Fibroblast of peridontal ligament (primary cell): ENCODE data around the gene EYS.

Experiments
- DNase-seq: peaks from one replicate; pipeline ENCODE4 v3.0.0-alpha.2; 2010; ENCODE audit errors: extremely low read depth

The EYS gene

GRCh38 chr6:64326939-64327338 is 1380.1 kb downstream of the EYS start:
- DNase-seq = no peak

GRCh38 chr6:64325093-64325492 is 1381.9 kb downstream of the EYS start:
- DNase-seq = no peak

- no peak for DNase-seq
Observed at GRCh38 chr6:64310214-64310613, 1396.8 kb downstream of the EYS start.

- DNase-seq = no peak
Observed at GRCh38 chr6:64301307-64302236, 1405.5 kb downstream of the EYS start.

GRCh38 chr6:64299176-64299575 is 1407.8 kb downstream of the EYS start:
- DNase-seq = no peak

GRCh38 chr6:64294034-64294433 is 1413.0 kb downstream of the EYS start:
- peak; percentile 1 for DNase-seq

- DNase-seq = no peak
Observed at GRCh38 chr6:64293298-64293697, 1413.7 kb downstream of the EYS start.

- no peak for DNase-seq
Observed at GRCh38 chr6:64290867-64291266, 1416.2 kb downstream of the EYS start.

GRCh38 chr6:64289931-64290330 is 1417.1 kb downstream of the EYS start:
- no peak for DNase-seq

GRCh38 chr6:64288351-64288750 is 1418.7 kb downstream of the EYS start:
- no peak for DNase-seq

- no peak for DNase-seq
Observed at GRCh38 chr6:64281167-64281566, 1425.9 kb downstream of the EYS start.

GRCh38 chr6:64280569-64280968 is 1426.5 kb downstream of the EYS start:
- peak; percentile 13 for DNase-seq

GRCh38 chr6:64270083-64270482 is 1436.9 kb downstream of the EYS start:
- no peak for DNase-seq

GRCh38 chr6:64266351-64266821 is 1440.6 kb downstream of the EYS start:
- DNase-seq = no peak

GRCh38 chr6:64263778-64264177 is 1443.2 kb downstream of the EYS start:
- DNase-seq = no peak

- no peak for DNase-seq
Observed at GRCh38 chr6:64259372-64259771, 1447.7 kb downstream of the EYS start.

- DNase-seq = no peak
Observed at GRCh38 chr6:64258752-64259151, 1448.3 kb downstream of the EYS start.

GRCh38 chr6:64258302-64258701 is 1448.7 kb downstream of the EYS start:
- no peak for DNase-seq

- no peak for DNase-seq
Observed at GRCh38 chr6:64257586-64257985, 1449.4 kb downstream of the EYS start.

- DNase-seq = no peak
Observed at GRCh38 chr6:64256483-64256882, 1450.5 kb downstream of the EYS start.

GRCh38 chr6:64255000-64255399 is 1452.0 kb downstream of the EYS start:
- DNase-seq = no peak

GRCh38 chr6:64254558-64254957 is 1452.5 kb downstream of the EYS start:
- DNase-seq = no peak

GRCh38 chr6:64252256-64252655 is 1454.8 kb downstream of the EYS start:
- no peak for DNase-seq

- peak; percentile 14 for DNase-seq
Observed at GRCh38 chr6:64250126-64250525, 1456.9 kb downstream of the EYS start.
